ENCODE data around the gene KIF3A. TPM values are rescaled to one million over a fixed set of nuclear protein-coding genes. Genes with fewer than 3 reads are reported as not detected.

Gene KIF3A
- total and polyA plus RNA-seq, 2 of the 8 experiments (the other 6 are each of a cell fraction or from before 2014, with no cell fraction given): 3.1 to 13.1 TPM

GRCh38 chr5:132758451-132758850, 21.1 kb upstream of the KIF3A start:
- Histone ChIP-seq H4K20me1 (replicated peaks in 1 of 2; ENCODE audit: control insufficient read depth in 1 of 2, insufficient read depth in 2 of 2, low read length in 2 of 2) (peaks cover 2 to 3% of the 10 kb centered on the region in 2 experiments), H4K91ac (replicated peaks; ENCODE audit: insufficient read length, low read length) (no peak overlapping the region), H2BK12ac (ENCODE audit: low read depth, low read length) (no peak overlapping the region), H3K4me3 (ENCODE audit: extremely low read depth in 1 of 4, insufficient read depth in 2 of 4, low read depth in 3 of 4, low read length in 4 of 4) (no peak overlapping the region), H3K4ac (replicated peaks; ENCODE audit: insufficient read length, low read depth, low read length) (no peak overlapping the region), H2BK15ac (ENCODE audit: low read length) (no peak overlapping the region), H3K27ac (ENCODE audit: low read depth, low read length) (no peak overlapping the region), H3K36me3 (ENCODE audit: control insufficient read depth in 2 of 4, insufficient read depth in 4 of 4, low read length in 3 of 4) (peaks cover 0 to 3% (median 0%) of the 10 kb centered on the region in 4 experiments; a peak in 3 of 8 replicates), H2BK120ac (replicated peaks; ENCODE audit: low read depth, low read length) (no peak overlapping the region), H4K5ac (ENCODE audit: insufficient read length, low read depth, low read length) (no peak overlapping the region), H3K18ac (ENCODE audit: extremely low read depth, low read length) (no peak overlapping the region), H3K23ac (ENCODE audit: insufficient read length) (no peak overlapping the region), H3K14ac (ENCODE audit: insufficient read length) (no peak overlapping the region), H3K27me3 (replicated peaks in 1 of 4; ENCODE audit: control insufficient read depth in 3 of 4, extremely low read depth in 1 of 4, insufficient read depth in 3 of 4, low read length in 3 of 4) (no peaks in the 10 kb centered on the region), H3K79me1 (ENCODE audit: low read depth, low read length) (no peaks in the 10 kb centered on the region), H3K23me2 (ENCODE audit: low read depth, low read length) (no peaks in the 10 kb centered on the region), H2BK5ac (ENCODE audit: low read depth, low read length) (no peak overlapping the region), H3K4me1 (replicated peaks in 1 of 4; ENCODE audit: control insufficient read depth in 3 of 4, insufficient read depth in 4 of 4, low read length in 3 of 4) (peaks cover 0 to 6% (median 1%) of the 10 kb centered on the region in 4 experiments; a peak in 3 of 7 replicates), H2AFZ (ENCODE audit: low read length) (no peak overlapping the region), H4K8ac (ENCODE audit: extremely low read depth, insufficient read depth, low read length) (no peak overlapping the region; the same call in 1 of the 2 replicates), H3K79me2 (ENCODE audit: control insufficient read depth in 1 of 2, insufficient read depth in 2 of 2, low read length in 2 of 2) (no peaks in the 10 kb centered on the region), H3K4me2 (ENCODE audit: insufficient read depth in 1 of 2, low read depth in 2 of 2, low read length in 2 of 2) (no peak overlapping the region), H2AK5ac (ENCODE audit: low read depth, low read length) (no peak overlapping the region), H2BK20ac (ENCODE audit: low read length) (no peak overlapping the region), H3K56ac (replicated peaks; ENCODE audit: insufficient read length, low read depth, low read length) (no peak overlapping the region), H3K9ac (replicated peaks in 1 of 4; ENCODE audit: extremely low read depth in 1 of 4, low read depth in 3 of 4, low read length in 3 of 4) (no peak overlapping the region), H3K9me3 (ENCODE audit: insufficient read depth in 2 of 2, low read depth in 1 of 2, low read length in 1 of 2) (no peaks in the 10 kb centered on the region)
- WGBS, 2 experiments (ENCODE audit: extremely low coverage in 1 of 2, insufficient coverage in 1 of 2, insufficient read length in 1 of 2, insufficient replicate concordance in 2 of 2, low coverage in 1 of 2, low lambda C conversion rate in 2 of 2, missing lambda C conversion rate in 1 of 2): 91% methylated on average over 13 of the region's 13 CpGs; no CpG with 5 or more reads in 1 of the 2 experiments
- DNase-seq (ENCODE audit: low read depth in 1 of 2, low spot score in 2 of 2) (no peak), FAIRE-seq (no peak)
- CTCF ChIA-PET (ENCODE audit: partially characterized antibody): interaction anchor here (1.0 to 18.2 kb wide), 5 partner anchors 7 to 275 kb away, joined by 4 to 322 read pairs (median 18); partner anchors contain the start of genes CCNI2 and SHROOM1
- POLR2A ChIA-PET (ENCODE audit: partially characterized antibody): interaction anchor here (1.2 to 2.2 kb wide), 2 partner anchors 9 to 11 kb away, joined by 3 to 6 read pairs; partner anchors contain the start of gene CCNI2
- TF ChIP-seq MAX (IDR thresholded peaks at IDR 0.05) (no peak), SRF (IDR thresholded peaks at IDR 0.05; ENCODE audit: low read depth, low read length) (no peak), SUZ12 (IDR thresholded peaks at IDR 0.05; ENCODE audit: low read length) (no peak), FOSL1 (IDR thresholded peaks at IDR 0.05; ENCODE audit: insufficient read depth, low read depth, low read length) (no peak), TCF12 (IDR thresholded peaks at IDR 0.05; ENCODE audit: low read depth, low read length) (no peak), BACH1 (IDR thresholded peaks at IDR 0.05; ENCODE audit: low read length) (no peak), PHF8 (conservative IDR thresholded peaks at IDR 0.05; ENCODE audit: low read depth, low read length) (no peak), ZNF274 (IDR thresholded peaks at IDR 0.05; ENCODE audit: borderline replicate concordance, extremely low read depth, low read length) (no peak), CBX8 (IDR thresholded peaks at IDR 0.05; ENCODE audit: borderline replicate concordance, low read depth, low read length) (no peak), CEBPB (IDR thresholded peaks at IDR 0.05; ENCODE audit: low read depth, low read length) (no peak), SAP30 (IDR thresholded peaks at IDR 0.05; ENCODE audit: insufficient read depth, insufficient replicate concordance, low read length) (no peak), ATF3 (IDR thresholded peaks at IDR 0.05; ENCODE audit: insufficient read depth, low read depth, low read length) (no peak), POLR2AphosphoS5 (IDR thresholded peaks at IDR 0.05; ENCODE audit: low read depth, low read length) (no peak), KDM4A (IDR thresholded peaks at IDR 0.05; ENCODE audit: low read depth, low read length, severe bottlenecking) (no peak)
